GM19043 (cell line): ENCODE measurements around the gene TSHR.

Source experiments
- ATAC-seq: cut with Tn5 transposase; IDR thresholded peaks from one replicate; pipeline ENCODE4 v1.9.1; 2021; ENCODE audit warnings: low read depth; ENCODE audit not compliant: unreplicated experiment

The TSHR gene

GRCh38 chr14:81125536-81125935 is 170.1 kb downstream of the TSHR start:
- ATAC-seq = no peak

DNA sequence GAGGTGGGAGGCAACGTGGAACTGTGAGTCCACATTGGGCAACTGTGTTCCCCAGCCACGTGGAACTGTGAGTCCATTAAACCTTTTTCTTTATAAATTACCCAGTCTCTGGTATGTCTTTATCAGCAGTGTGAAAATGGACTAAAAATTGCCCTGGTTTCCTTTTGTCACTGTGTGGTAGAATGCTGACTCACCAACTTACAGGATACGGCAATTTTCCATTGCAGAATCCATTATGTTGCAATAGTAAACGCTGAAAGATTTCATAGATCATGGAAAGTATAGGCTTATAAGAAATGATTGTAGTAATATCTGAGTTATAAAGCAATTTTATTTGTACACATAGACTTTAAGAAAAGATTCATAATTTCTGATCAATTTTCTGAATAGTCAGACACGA is 172.4 kb downstream of the TSHR start:
- no peak for ATAC-seq

DNA sequence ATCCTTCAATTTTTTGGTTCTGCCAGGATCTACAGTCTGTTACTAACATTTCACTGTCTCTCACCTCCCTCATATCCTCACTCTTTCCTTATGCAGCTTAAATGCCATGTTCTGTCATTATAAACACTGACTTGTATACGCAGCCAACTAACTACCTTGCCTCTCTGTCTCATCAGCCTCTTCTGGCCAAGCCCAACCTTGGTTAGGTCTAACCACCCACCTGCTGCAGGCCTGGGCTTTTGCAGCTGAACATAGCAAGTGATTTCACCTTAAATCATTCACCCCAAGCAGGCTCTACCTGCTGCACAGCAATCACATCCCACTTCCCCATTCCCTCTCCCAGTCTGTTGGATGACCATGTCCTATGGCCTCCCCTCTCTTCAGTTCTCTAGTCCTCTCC is 173.8 kb downstream of the TSHR start:
- no peak for ATAC-seq

DNA sequence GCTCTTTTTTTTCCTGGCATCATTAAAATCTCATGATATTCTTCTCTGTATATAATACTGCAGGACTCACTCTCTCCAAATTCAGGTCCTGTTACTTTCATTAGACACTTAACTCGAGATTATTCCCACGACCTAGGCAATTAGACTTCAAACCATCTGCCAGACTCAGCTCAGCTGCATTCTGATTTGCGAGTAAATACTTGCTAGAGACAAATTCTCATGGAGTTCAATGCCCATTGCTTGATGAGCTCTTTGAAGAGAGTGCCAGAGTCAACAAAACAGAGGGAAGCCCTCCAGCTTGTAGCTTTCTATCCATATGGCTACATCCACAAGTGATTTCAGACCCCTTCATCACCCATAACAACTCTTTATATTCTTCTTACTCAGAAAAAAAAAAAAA is 177.0 kb downstream of the TSHR start:
- ATAC-seq = no peak

GRCh38 chr14:81133400-81133799 is 178.0 kb downstream of the TSHR start:
- no peak for ATAC-seq

GRCh38 chr14:81137316-81137715 is 181.9 kb downstream of the TSHR start:
- no peak for ATAC-seq

DNA sequence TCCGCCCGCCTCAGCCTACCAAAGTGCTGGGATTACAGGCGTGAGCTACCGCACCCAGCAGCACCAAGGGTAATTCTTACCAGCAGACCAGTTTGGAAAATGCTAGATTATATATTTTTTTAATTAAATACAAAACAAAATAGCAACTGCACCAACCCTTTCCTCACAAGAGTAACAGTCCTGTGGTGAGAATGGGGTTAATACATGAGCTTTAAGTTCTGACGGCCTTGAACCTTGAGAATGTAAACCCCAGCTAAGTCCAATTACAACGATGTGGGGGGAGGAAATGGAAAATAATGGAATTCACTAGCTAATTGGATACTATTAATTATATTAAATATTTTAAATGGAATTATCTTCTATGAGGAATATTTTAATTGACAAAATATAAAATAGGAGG is 183.0 kb downstream of the TSHR start:
- no peak for ATAC-seq

DNA sequence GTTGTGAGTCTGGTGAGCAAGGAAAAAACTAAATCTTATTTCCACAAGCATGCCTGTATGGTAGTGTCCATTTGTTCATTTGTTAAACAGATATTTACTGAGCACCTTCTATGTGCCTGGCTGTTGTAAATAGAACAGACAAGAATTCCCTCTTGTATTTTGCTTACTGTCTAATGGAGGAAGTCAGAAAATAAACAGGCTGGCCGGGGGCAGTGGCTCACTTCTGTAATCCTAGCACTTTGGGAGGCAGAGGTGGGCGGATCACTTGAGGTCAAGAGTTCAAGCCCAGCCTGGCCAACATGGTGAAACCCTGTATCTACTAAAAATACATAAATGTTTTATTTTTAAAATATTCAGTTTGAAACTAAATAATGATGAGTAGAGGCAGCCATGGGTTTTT is 186.0 kb downstream of the TSHR start:
- ATAC-seq = no peak

- ATAC-seq = no peak
Measured at GRCh38 chr14:81143793-81144192, 188.4 kb downstream of the TSHR start.

DNA sequence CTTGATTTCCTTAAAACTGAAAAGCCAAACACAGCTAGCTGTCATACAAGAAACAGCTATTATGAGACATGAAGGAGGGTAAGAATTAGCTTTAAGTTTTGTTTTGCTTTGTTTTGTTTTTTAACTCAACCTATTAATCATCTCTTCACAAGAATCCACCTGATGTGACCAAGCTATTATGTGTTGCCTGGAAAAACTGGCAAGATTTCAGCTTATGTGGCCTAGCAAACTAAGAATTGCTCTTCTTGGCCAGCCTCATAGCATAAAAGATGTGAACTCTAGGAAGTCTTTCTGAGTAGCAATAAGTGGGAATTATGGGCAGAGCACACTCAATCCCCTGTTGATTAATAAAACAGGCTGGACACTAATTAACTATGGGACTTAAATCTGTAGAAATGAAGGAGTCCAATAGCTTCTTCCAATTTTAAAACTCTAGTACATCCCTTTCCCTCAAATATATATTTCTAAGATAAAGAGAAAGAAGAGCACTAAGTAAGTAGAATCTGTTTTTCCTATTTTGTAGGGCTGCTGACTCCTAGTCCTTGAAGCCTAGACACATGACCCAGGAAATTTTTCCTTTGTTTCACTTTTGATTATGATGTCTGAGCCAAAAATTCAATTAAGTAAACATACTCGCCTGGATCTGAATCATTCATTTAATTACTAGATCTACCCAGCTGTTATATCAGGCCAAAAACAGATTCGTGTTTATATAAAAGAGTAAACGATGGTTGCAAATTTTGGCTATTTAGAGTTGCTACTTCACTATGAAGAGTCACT is 189.6 kb downstream of the TSHR start:
- no peak for ATAC-seq

DNA sequence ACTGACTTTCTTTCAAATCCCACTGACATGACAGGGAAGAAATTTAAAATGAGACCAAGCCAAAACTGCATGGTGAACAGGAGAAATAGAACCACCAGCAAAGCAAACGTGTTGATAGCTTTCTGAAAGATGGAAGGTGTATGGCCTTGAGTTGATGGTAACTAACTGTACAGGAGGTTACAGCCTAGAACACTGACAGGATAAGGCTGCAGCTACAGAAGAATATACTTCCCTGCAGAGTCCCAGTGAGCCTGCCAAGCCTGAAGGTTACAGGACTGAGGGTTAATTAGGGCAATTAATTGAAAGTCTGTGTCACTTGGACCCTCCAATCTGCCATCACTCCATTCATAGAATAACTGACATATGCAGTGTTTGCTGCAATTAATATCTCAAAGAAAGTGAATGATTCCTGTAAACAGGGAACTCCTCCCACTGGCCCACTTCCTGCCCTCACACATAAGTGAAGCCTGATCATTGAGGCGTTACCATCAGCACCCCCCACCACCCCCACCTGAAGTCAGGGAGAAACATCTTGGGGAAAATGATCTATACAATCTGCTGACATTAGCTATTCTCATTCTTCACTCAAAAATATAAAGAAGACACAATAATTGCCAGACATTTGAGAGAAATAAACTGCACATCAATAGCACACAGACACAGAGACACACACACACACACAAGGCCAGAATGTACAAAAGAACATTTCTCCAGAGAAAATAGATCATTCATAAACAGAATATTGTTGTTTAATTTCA is 191.9 kb downstream of the TSHR start:
- peak; percentile 64 for ATAC-seq

GRCh38 chr14:81148635-81149034 is 193.2 kb downstream of the TSHR start:
- no peak for ATAC-seq

DNA sequence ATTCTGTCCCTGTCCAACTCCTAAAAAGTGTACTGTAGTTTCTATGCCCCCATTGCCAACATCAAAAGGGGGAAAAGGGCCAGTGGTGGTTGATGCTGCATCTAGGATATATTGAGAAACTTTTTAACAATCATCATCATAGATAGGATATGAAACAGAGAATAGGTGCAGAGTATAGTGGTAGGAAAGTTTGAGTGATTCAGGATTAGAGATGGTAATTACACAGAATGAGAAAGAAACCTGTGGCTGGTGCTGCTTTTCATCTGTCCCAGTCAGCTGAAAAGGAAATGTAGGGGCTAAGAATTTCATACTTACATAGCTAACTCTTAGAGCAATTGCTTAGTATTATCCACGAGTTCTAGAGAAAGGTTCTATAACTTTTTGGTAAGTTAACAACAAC is 197.8 kb downstream of the TSHR start:
- ATAC-seq = no peak

GRCh38 chr14:81157431-81157830 is 202.0 kb downstream of the TSHR start:
- ATAC-seq = no peak

DNA sequence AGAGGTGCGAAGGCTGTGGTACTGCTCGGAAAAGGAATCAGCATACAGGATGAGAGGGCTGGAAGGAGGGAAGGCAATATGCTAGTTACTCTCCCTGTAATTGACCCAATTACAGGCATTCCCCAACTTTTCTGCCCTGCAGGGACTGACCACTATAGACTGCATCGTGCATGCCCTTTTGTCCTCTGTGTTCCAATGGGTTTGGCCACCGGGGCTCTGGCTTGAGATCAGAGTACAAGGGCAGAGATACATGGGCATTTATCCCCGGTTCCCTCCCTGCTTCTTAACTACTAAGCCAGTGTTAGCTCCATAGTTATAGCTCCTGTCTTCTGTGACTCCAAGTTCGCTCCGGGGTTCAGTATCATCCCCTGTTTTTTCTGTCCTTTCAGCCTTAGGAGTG is 205.7 kb downstream of the TSHR start:
- no peak for ATAC-seq

DNA sequence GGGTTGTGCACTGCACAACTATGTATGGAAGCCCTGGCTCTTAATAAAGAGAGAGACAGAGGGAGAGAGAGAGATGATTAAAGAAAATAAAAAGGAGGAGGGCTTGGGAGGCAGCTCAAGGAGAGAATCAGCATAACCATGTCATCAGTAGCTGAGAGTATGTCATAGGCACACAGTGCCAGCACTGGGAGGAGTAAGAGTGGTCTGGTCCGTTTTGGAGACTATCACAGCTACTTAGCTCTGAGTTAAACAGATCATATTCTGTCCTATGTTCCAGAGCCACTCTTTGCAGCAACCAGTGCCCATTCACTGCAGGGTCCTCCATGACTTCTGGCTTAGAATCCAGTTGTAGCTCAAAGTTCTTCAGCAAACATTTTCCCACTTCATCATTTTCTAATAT is 206.3 kb downstream of the TSHR start:
- ATAC-seq = no peak

DNA sequence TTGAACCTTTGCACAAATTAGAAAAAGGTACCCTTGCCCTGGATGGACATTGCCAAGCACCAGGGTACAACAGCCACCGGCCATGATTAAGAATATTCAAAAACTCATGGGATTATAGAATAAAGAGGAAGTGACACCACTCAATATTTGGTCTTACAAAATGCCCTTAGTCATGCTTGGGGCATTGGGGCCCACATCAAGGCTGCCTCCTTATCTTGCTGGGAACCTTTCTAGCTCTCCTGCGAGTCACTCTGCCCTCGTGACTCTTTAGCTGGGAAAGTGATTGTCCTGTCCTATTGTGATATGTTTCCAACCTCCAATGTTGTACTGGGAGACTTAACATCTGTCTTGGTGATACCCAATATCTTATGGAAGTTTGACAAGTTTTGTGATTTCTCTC is 207.5 kb downstream of the TSHR start:
- no peak for ATAC-seq

DNA sequence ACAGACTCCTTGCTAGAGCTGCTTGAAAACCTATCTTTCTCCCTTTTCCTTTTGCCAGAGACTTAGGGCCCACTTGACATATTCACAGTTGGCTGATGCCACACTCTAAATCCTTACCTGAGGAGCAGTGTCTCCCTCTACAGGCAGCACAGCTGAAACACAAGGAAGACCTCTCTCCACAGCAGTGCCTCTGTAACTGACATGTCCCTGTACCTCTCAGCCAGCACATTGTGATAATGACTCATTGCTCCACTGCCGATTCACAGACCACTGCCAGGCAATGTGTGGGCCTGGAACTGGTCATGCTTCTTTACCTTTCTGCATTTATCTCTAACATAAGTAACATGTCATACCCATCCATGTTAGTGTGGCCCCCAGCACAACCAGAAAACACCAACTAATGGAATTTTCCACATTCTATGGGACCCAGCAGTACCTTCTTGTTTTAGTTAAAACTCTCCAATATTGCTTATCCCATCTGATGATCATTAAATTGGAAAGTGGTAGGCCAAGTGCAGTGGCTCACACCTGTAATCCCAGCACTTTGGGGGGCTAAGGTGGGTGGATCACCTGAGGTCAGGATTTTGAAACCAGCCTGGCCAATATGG is 208.8 kb downstream of the TSHR start:
- peak; percentile 87 for ATAC-seq

- ATAC-seq = no peak
Measured at GRCh38 chr14:81165188-81165587, 209.8 kb downstream of the TSHR start.

GRCh38 chr14:81166121-81166520 is 210.7 kb downstream of the TSHR start:
- ATAC-seq = no peak

DNA sequence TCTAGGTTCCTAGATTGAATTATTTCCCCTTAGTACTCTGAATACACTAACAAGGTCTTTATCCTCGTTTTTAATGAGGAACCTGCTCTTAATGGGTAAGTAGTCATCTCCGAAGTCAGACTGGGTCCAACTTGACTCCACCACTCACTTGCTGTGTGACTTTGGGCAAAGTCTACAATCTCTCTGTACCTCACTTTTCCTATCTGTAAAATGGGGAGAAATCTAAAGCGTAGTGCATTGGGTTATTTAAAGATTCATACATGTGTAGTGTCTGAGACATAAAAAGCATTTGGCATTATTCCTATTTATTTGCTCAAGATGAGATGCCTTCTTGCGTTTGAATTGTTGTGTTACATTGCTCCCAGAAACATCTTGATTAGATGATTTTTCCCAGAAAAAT is 213.8 kb downstream of the TSHR start:
- ATAC-seq = no peak

GRCh38 chr14:81169711-81170103 is 214.3 kb downstream of the TSHR start:
- peak; percentile 21 for ATAC-seq
